GM10847 (cell line): ENCODE results near the gene IBA57.

ENCODE experiments used
- POLR2A ChIP-seq: IDR thresholded peaks from 2 replicates; pipeline ENCODE4 v1.6.1; 2011; ENCODE audit not compliant: insufficient read length; ENCODE audit errors: extremely low read depth

The IBA57 gene

DNA sequence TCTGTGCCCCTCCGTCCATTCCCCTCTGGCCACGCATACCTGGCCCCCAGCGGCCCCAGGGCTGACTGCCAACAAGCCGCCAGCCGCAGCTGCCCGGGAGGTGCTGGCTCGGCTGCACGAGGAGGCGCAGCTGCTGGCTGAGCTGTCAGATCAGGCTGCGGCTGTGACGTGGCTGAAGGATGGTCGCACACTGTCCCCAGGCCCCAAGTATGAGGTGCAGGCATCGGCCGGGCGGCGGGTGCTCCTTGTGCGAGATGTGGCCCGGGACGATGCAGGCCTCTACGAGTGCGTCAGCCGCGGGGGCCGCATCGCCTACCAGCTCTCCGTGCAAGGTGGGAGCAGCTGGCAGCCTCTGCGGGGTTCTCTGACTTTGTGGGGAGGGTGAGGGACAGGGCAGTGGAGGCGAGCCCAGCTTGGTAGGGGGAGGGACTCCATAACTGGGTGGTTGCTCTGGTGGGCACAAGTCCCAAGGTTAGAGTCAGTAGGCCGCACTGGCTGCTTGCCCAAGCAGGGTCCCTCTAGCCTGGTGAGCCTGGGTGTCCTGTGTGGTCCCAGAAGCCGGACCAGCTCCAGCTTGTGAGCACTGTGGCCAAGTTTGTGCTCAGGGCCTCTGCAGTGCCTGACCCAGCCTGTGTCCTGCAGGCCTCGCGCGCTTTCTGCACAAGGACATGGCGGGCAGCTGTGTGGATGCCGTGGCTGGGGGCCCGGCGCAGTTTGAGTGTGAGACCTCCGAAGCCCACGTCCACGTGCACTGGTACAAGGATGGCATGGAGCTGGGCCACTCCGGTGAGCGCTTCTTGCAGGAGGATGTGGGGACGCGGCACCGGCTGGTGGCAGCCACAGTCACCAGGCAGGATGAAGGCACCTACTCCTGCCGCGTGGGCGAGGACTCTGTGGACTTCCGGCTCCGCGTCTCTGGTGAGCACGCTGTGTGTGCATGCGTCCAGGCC lies 51.0 kb downstream of the IBA57 start:
- no peak for TF ChIP-seq POLR2A

DNA sequence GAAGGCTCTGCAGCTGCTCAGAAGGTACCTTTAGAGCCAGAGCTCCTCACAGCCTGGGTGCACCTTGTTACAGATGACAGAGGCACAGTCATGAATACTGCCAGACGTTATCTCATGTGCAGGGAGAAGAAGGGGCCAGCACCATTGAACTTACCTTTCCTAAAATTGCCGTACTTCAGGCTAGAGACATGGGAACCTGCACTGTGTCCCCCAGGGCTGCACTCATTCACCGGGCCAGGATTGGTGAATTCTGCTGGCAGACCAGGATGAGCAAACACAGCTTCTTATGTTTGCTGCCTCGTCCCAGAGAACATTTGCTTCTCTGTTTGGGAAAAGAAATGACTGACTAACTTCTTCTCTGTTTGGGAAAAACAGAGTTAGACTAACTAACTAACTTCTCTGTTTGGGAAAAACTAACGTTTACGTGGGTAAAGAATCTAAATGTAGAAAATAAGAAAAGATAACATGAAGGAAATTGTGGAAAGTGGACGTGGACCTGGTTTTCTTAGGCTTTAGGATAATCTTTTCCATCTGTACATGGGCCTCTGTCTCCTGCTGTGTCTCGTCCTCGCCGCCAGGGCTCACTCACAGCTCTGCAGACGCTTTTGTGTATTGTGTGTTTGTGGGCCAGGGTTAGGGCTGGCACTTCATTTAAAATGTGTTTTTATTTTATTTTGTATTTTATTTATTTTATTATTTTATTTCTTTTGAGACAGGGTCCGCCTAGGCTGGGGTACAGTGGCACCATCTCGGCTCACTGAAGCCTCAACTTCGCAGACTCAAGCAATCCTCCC lies 52.1 kb downstream of the IBA57 start:
- TF ChIP-seq POLR2A, result no peak

DNA sequence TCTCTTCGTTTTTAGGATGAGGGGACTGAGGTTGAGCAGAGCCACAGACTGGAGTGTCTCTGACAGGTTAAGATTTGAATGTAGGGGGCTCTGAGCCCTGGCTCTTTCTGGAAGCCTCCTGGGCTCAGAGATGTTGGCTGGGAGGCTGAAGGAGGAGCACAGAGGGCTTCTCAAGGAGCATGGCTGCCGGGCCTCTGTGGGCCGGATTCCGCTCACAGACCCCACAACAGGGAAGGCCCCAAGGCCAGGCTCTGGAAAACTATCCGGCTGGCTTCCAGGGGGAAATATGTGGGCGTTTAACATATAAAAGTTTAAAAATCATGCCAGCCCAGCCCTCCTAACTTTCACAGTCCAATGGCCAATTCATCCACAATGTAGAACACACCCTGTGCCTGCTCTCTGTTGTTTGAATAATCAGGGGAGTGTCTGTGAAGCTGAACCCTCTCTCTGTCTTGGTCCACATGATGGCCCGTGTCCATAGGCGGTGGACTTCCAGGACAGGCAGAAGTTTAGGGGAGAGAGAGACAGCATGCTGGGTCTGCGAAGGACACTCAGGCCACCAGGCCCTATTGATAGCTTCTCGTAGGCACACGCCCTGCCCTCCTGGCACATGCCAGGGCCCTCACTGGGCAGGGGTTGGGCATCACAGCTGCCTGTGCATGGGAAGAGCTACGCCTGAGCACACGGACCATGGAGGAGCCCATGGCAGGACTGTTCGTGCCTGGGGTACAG lies 53.1 kb downstream of the IBA57 start:
- TF ChIP-seq POLR2A, result no peak

DNA sequence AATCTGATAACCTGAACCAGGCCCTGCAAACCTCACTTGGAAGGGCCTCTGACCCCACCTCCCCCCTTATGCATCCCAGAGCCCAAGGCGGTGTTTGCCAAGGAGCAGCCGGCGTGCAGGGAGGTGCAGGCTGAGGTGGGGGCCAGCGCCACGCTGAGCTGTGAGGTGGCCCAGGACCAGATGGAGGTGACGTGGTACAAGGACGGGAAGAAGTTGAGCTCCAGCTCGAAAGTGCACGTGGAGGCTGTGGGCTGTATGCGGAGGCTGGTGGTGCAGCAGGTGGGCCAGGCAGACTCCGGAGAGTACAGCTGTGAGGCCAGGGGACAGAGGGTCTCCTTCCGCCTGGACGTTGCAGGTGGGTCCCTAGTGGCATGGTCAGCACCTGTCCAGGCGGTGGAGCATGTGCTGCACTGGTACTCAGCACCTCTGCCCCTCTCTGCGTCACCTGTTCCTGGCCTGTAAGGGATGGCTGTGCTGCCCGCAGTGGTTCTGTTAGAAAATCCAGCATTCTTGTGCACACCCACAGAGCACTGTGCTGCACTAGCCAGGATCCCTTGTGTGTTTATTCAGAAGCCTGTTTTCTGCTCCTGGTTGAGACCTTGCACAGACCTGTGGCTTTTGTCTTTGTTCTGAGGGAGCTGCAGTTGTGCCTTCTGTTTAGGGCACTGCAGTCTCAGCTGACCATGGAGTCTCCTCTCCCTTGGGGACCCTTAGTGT lies 53.8 kb downstream of the IBA57 start:
- TF ChIP-seq POLR2A, result no peak

DNA sequence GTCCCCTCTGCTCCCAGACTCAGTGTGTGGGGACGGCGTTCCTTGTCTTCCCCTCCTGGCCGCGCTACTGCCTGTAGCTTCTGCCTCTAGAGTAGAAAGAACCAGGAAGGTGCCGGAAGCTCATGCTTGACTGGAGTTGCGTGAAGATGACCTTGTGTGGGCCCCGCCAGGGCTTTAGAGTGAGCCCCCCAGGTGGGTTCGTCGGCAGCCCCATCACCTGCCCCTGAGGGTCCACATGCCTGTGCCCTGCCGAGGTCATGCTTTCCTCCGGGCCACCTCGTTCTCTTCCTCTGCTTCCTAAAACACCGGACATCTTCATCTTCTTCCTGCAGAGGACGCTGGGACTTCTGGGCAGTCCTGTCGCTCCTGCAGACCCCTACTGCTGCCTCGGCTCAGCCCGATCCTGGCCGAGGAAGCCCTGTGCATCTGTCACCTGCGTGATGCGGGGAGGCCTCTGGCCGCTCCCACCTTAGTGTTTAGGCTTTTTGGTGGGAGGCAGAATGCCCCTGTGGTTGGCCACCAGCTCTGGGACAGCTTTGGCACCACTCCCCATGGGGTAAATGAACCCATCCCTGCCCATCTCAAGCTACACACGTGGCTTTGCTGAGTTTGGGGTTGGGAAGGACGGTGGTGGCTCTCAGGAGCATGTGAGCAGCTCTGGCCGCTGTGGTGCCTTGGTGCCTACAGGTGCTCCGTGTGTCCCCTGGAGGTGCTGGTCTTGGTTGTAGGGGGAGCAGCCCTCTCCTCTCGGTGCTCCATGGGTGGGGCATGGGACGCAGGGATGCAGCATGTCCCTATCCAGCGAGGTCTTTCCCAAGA lies 54.6 kb downstream of the IBA57 start:
- no peak for TF ChIP-seq POLR2A

DNA sequence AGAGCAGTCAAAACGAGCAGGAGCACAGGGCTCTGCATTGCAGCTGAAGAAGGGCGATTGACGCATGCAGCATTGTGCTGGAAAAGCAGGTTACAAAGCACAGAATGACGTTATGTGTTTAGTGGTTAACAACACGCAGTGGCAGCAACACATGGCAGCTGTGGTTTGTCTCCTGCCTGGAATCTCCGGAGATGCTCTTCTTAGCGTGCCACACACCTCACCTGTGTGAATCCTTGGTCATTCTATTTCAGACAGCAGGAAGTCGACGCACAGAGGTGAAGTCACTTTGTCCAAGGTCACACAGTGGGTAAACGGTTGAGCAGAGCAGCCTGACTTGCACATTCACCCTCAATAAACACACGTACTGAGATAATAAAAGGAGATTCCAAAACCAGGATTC lies 56.9 kb downstream of the IBA57 start:
- TF ChIP-seq POLR2A, result no peak

DNA sequence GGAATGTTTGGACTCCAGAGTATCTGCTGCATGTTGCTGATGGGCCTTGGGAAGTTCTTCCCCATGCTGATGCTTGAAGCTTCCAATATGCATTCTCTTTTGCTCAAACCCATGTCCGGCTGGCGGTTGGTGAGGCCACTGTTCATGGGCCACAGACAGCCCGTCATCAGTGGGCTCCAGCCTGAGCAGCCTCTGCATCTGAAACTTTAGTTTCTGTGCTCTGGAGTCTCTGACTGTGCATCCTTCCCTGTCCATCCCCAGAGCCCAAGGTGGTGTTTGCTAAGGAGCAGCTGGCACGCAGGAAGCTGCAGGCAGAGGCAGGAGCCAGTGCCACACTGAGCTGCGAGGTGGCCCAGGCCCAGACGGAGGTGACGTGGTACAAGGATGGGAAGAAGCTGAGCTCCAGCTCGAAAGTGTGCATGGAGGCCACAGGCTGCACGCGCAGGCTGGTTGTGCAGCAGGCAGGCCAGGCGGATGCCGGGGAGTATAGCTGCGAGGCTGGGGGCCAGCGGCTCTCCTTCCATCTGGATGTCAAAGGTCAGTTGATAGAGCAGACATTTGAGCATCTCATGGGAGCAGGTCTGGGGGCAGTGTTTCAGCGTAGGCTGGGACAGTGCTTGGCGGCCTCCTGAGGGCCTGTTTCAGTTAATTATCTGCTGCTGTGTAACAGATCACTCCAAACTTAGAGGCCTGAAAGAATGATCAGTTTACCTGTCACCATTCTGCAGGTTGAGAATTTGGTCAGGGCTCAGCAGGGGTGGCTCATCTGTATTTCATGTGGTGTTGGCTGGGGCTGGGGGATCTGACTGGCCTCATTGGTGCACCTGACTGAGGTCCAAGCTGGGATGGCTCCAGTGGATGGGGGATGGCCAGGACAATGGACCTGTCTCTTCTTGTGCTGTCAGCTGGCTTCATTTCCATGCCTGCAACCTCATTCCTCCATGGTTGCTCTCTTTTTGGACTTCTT lies 58.9 kb downstream of the IBA57 start:
- TF ChIP-seq POLR2A, result no peak

DNA sequence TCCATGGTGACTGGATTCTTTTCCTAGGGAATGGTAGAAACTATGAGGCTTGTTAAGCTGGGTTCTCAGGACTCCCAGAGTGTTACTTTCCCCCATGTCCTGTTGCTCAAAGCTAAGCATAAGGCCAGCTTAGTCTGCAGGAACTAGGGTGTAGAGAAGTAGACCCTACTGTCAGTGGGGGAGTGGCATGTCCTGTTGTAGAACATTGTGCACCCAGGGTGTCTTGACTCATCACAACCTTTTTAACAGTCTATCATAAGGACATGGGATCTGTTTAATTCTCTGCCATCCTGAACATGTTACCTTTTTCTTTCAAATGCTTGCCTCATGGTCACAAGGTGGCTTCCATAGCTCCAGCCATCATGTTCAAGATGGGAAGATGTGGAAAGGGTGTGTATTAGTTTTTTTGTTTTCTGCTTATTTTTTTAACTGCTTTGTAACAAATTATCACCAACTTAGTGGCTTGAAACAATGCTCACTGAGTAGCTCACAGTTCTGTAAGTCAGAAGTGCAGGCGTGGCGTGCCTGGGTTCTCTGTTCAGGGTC lies 59.6 kb downstream of the IBA57 start:
- no peak for TF ChIP-seq POLR2A

DNA sequence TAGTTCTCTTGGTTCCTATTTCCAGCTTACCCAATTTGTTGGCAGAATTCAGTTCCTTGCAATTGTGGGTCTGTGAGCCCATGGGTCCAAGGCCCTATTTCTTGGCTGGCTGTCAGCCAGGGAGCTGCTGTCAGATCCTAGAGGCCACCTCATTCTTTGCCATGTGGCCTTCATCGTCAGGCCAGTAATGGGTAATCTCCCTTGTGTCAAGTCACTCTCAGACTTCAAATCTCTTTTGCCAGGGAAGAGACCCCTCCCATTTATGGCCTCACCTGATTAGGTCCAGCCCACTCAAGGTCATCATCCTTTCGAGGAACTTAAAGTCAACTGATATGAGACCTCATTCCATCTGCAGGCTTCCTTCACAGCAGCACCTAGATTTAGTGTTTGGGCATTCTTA lies 60.1 kb downstream of the IBA57 start:
- no peak for TF ChIP-seq POLR2A

DNA sequence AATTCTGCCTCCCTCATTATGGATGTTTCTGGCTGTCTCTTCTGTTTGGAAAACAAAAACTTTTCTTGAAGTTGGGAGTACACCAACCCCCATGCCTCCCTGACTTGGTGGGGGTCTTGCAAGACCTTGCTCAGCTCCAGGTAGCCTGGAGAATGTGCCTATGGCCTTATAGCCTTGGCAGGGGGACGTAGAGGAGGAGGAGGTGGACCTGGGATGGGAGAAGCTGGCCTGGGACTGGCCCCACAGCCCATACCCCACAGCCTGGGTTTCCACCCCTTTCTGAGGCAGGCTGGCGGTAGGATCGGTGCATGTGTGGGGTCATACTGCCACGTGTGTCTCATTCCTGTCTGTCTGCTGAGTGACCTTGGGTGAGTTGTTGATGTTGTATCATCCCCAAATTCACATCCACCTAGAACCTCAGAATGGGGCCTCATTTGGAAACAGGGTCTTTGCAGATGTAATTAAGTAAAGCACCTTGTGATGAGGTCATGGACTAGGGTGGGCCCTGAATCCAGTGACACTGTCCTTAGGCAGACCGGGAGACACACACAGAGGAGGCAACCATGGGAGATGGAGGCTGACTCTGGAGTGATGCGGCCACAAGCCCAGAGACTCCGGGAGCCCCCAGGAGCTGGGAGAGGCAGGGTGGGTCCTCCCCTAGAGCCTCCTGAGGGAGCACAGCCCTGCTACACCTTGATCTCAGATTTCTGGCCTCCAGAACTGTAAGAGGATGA lies 60.7 kb downstream of the IBA57 start:
- TF ChIP-seq POLR2A, result no peak

DNA sequence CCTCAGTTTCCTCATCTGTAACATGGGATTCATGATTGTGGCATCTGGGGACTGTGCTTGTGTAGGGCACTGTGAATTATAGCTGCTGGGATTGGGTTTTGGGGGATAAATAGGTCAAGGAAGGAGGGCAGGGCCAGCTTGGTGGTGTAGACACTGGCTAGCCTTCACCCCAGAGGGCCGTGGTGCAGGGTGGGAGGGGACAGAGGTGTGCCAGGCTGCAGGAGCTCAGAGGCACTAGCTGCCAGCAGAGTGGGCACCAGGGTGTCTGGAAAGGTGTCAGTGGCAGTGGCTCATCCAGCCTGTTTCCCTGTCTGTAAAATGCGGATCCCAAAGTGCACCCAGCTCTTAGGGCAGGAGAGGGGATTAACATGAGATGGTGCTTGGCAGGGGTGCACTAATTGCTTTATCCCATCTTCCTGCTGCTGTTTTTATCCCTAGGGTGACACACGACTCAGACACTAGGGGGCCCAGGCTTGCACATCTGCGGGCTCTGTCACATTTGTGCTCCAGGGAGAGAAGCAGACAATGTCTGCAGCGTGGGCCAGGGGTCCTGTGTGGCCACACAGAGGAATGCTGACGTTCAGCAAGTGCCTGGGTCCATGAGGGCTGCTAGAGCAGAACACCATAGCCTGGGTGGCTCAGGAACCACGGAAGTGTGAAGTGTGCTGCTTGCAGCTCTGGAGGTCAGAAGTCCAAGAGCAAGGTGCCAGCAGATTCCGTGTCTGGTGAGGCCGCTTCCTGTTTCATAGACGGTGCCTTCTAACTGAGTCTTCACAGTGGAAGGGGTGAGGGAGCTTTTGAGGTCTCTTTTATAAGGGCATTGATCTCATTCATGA lies 61.6 kb downstream of the IBA57 start:
- no peak for TF ChIP-seq POLR2A
